GM21360 (cell line): Measurements from ENCODE around the gene TMEM221.

Experiments
- ATAC-seq: cut with Tn5 transposase; IDR thresholded peaks from one replicate; pipeline ENCODE4 v1.9.1; 2021; ENCODE audit warnings: mild to moderate bottlenecking, moderate library complexity; ENCODE audit not compliant: unreplicated experiment

Gene TMEM221

DNA sequence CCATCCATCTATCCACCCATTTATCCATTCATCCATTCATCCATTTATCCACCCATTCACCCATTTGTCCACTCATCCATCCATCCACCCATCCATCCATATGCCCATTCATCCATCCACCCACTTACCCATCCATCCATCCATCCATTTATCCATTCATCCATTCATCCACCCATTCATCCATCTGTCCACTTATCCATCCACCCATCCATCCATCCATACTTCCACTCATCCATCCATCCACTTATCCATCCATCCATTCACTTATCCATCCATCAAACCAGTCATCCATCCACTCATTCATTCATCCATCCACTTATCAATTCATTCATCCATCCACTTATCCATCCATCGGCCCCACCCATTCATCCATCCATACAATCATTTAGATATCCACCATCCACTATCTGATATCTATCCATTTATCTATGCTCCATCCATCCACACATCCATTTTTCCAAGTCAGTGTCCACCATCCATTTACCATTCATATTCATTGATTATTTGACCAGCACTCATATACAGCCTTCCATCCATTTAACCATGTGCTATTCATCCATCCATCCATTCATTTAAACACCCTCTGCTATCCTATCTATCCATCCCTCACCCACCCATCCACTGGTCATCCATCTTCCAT lies 2.8 kb downstream of the TMEM221 start:
- no peak for ATAC-seq

DNA sequence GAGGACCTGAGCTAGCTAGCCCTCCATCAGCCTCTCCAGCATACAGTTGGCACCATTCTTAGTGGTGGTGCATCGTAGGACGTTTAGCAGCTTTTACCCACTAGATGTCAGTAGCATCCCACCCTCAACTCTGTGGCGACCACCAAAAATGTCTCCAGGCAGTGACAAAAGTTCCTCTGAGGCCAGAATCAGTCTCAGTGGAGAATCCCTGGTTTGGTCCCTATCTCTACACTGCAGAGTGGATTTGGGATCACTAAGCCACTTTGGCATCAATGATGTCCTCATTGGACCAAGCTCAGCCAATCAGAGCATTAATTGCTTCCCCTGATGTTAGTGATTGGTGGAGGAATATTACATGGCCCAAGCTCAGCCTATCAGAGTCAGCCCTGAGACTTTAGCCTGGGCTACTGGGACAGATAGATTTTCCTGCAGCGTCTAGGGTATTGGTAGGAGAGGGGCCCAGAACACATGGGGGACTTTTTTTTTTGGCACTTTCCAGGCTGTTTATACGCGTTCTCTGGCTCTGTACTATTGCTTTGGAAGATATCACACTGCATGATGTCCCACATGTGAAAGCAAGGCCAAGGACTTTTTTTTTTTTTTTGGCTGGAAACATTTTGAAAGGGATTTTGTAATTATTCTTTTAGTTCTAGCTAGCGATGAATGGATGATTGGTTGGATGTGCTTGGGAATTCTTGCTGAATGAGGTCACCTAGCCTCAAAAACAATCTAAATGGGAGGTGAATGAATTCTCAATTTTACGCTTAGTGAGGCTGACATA lies 7.0 kb downstream of the TMEM221 start:
- ATAC-seq: no peak

GRCh38 chr19:17436874-17437267 lies 11.6 kb downstream of the TMEM221 start:
- no peak for ATAC-seq

DNA sequence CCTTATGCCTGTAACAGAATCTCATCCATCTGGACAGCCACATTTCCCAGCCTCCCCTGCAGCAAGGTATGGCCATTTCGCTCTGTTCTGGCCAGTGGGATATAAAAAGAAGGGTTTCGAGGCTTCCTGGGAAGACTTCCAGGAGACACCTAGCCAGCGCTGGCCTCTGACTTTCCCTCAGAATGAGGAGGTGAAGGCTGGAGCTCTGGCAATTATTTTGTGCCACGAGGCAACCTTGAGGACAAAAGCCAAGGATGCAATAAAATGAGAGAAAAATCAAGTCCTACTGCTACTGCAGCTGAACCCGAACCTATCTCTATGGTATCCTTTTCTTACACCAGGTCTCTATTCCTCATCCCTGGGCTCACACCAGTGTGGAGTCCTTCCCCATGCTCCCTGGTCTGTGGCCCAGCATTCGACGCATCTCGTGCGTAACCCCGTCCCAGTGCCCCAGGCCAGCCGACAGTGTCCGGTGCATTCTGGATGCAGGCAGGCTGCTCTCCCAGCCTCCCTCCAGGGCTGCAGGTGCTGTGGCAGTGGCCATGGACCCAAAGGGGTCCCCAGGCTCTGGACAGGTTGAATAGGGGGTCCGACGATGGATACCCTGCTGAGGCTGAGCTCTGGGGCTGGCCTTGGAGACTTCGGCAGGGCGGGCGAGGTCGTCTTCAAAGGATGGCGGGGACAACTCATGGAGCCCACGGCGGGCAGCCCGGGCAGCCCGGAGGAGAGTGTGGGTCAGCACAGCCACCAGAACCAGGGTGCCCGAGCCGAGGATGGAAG lies 12.2 kb downstream of the TMEM221 start:
- ATAC-seq: no peak

DNA sequence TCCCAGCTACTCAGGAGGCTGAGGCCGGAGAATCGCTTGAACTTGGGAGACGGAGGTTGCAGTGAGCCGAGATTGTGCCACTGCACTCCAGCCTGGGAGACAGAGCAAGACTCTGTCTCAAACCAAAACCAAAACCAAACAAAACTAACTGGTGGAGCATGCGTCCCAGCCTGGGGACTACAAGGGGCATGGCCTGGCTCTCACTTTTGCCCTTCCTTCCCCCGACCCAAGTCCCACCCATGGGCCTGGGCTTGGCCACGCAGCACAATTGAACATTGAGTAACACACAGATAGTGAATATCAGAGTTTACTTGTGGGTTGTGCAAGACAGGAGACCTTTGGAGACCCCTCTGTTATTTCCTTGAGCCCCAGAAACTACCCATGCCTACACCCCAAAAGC lies 13.2 kb downstream of the TMEM221 start:
- ATAC-seq: no peak

DNA sequence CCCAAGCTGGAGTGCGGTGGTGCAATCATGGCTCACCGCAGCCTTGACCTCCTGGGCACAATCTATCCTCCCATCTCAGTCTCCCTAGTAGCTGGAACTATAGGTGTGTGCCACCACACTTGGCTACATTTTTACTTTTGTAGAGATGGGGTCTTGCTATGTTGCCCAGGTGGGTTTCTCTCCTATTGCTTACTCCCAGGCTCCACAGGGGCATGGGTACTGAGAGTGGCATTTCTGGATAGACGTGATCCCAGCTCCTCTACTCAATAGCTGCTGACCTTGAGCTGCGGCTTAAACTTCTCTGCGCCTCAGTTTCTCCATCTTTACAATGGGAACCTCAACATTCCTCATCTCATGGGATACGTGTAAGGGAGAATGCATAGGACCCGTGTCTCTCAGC lies 17.1 kb downstream of the TMEM221 start:
- ATAC-seq: no peak

- ATAC-seq: no peak
Observed at GRCh38 chr19:17429641-17430113, 18.8 kb downstream of the TMEM221 start.

GRCh38 chr19:17424743-17425365 lies 23.6 kb downstream of the TMEM221 start:
- ATAC-seq: no peak

GRCh38 chr19:17423429-17424208 lies 24.8 kb downstream of the TMEM221 start:
- no peak for ATAC-seq

- no peak for ATAC-seq
Observed at GRCh38 chr19:17421942-17422341, 26.5 kb downstream of the TMEM221 start.

DNA sequence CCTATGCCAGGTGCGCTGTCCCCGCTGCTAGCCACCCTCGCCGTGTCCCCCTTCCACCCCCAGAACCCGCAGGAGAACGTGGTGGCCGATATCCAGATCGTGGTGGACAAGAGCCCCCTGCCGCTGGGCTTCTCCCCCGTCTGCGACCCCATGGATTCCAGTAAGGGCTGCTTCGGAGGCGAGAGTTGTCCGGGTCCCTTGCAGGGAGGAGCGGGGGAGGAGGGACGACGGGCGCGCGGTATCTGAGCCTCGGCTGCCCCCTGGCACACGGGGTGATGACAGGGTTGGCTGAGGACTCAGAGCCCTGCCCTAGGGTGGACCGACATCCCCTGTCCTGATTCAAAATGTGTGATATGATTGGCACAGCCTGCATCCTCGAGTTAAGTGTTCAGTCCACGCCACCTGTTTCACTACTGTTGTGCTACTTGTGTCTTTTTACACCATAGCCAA lies 28.0 kb downstream of the TMEM221 start:
- peak; percentile 11 for ATAC-seq

DNA sequence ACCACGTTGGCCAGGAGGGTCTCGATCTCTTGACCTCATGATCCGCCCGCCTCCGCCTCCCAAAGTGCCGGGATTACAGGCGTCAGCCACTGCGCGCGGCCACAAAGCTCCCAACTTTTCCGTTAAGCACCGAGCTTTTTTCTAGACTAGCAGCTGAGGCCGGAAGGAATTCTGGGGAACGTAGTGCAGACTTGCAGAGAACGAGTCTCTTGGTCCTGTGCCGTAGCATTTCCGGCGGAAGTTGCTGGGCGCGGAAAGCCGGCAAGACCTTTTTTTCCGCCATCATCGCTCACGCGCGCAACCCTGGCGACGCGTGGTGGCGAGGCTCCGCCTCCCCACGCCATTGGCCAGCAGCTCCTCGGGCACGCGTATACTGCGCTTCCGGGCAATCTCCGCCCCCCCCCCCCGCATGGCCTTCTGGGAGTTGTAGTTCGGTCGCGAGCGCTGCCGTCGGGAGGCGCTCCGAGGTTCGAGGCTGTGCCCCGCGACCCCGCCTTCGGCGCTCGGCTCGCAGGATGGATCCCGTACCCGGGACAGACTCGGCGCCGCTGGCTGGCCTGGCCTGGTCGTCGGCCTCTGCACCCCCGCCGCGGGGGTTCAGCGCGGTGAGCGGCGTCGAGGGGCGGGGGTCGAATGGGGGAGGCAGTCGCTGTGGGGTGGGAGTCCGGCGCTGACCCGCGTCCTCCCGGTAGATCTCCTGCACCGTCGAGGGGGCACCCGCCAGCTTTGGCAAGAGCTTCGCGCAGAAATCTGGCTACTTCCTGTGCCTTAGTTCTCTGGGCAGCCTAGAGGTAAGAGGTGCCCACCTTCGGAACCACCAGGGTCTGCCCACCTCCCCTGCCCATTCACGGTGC lies 28.6 kb downstream of the TMEM221 start, which contains the start of gene MVB12A:
MVB12A (plus strand) TSS at position 427 of the 854 bp plus-strand sequence; CDS start at position 516, 89 bp downstream.
- ATAC-seq: peak; percentile 90

DNA sequence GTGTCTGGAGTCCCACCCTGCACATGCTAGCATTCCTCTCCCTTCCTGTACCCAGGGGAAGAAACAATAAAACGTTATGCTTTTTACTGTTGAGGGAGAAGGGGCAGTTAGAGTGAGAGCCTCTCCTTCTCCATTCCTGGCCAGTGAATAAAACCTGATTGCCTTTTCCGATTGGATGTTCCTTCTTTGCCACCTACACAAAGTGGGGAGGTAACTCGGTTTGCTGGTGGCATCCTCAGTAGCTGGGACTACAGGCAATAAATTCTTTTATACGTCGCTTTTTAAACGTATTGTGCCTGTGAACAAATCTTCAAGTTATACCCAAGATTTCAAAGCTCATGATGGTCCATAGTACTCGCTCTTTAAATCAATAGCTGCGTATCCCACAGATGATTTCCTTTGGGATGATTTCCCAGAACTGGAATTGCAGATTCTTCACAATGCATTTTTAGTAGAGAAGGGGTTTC lies 29.3 kb downstream of the TMEM221 start:
- ATAC-seq: no peak

GRCh38 chr19:17418710-17419109 lies 29.8 kb downstream of the TMEM221 start:
- ATAC-seq: no peak

DNA sequence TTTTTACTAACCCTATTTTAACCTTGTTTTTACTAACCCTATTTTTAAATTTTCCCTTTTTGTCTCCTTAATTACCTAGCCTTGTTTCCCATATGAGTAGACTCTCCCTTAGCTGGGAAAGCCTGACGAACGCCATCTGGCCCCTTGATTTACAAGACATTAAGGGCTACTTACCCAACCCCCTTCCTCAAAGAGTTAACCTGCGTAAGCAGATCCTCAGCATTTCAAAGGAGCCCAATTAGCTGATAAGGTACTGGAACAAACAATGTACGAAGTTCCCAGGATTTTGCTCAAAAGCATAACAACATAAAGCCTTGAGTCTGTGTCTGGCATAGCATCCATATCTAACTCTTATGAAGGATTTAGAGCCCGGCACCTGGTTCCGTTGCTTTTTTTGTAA lies 33.3 kb downstream of the TMEM221 start:
- no peak for ATAC-seq

DNA sequence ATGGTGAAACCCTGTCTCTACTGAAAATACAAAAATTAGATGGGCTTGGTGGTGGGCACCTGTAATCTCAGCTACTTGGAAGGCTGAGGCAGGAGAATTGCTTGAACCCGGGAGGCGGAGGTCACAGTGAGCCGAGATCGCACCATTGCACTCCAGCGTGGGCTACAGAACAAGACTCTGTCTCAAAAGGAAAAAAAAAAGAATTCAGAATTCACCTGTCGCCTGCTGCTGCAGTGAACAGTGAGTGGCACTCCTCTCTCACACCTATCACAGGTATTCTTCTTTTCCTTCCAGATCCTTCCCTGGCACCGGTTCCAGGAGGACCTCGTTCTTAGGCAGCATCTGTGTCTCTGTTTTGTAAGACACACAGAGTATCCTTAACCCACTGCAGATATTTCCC lies 34.4 kb downstream of the TMEM221 start:
- no peak for ATAC-seq

- no peak for ATAC-seq
Observed at GRCh38 chr19:17411801-17412200, 36.7 kb downstream of the TMEM221 start.

DNA sequence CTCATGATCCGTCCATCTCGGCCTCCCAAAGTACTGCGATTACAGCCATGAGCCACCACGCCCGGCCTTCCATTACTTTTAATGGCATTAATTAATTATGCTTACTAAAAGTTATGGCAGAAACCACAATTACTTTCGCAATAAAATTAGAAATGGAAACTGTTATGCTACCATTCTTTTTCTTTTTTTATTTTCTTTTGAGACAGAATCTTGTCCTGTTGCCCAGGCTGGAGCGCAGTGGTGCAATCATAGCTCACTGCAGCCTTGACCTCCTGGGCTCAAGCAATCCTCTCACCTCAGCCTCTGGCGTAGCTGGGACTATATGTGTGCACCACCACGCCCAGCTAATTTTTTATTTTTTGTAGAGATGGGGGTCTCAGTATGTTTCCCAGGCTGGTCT lies 38.5 kb downstream of the TMEM221 start:
- no peak for ATAC-seq

GRCh38 chr19:17406887-17407196 lies 41.6 kb downstream of the TMEM221 start:
- no peak for ATAC-seq
